Anterior cingulate cortex (tissue), 58 donors: ENCODE data around the gene SZT2.

Experiments used
- DNase-seq, 58 donors: peaks; one replicate each; lab custom pipeline; 2025; lab: John Stamatoyannopoulos, UW

Gene SZT2

DNA sequence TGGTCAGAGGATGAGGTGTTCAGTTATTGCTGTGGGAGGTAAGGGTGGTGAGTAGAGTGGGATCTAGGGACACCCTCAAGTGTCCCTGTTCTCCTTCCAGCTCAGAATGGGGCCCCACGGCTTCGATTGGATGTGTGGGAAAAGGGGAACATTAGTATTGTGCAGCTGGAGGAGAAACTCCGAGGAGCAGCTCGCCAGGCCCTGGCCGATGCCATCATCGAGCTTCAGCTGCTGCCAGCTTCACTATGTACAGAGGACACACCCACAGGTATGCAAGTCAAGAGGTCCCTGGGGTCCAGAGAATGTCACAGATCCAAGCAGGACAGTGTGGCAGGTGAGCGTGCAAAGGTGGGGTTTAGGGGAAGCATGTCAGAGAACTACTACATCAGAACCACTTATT lies 50.1 kb downstream of the SZT2 start:
- DNase-seq = no peak

DNA sequence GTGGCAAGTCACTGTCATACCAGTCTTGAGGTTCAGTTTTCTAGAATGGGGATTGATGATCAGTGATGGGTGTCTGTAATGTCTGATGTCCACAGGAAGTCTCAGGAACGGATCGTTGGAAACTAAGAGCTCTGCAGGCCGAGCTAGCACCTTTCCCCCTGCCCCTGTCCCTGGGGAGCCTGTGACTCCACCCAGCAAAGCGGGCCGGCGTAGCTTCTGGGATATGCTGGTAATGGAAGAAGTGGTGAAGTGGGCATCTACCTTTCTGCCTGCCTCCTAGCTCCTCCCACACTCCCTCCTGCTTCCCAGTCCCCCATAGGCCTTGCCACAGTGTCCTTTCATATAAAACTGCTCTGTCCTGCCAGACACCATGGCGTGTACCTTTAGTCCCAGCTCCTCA lies 50.7 kb downstream of the SZT2 start:
- DNase-seq = no peak

DNA sequence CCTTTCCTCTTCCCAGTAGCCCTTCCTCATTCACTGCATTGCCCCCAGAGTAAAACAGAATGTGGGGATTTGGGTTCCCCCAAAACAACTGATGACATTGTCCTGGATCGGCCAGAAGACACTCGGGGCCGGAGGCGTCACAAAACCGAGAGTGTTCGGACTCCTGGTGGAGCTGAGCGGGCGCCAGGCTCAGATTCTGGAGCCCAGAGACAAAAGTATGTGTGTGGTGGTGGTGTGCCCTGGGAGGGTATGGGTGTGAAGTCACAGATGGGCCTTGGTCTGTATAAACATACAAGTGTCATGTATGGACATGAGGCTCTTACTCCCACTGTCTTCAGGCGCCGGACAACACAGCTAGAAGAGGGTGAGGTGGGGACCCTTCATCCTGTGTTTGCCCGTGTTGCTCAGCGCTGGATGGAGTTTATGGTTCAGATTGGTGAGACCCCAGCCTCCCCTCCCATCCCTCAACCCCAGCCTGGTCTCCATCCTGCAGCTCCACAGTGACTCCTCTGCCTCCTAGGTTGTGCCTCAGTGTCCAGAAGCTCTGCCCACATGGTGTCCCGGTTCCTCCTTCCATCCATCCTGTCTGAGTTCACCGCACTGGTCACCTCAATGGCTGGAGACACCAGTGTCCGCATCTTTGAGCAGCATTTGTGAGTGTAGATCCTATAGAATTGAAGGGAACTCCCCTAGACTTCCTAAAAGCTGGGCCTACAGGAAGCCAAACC lies 51.6 kb downstream of the SZT2 start:
- DNase-seq = no peak

DNA sequence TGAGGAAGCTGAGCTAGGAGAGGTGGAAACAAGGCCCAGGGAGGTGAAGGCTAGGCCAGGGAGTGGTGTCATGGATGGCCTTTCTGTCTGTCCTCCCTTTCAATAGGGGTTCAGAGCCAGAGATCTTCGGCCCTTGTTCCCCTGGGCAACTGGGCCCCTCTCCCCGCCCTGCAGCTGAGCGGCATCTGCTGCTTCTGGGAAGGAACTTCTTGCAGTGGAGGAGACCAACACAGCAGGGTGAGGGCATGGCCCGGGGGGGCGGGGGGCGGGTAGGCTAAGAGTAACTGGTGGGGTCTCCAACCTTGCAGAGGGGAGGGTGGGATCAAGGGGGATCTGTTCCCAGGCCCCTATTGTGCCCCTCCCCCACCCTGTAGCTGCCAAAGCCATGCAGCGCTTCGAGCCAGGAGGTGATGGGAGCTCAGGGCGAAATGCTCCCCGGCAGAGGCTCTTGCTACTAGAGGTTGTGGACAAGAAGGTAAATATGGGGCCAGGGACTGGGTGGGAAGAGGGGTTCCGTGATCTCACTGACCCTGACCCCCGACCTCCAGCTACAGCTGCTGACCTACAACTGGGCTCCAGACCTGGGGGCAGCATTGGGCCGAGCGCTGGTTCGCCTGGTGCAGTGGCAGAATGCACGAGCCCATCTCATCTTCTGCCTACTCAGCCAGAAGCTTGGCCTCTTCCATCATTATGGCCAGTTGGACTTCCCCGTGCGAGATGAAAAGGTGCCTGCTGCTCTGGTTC lies 52.4 kb downstream of the SZT2 start:
- no peak for DNase-seq

DNA sequence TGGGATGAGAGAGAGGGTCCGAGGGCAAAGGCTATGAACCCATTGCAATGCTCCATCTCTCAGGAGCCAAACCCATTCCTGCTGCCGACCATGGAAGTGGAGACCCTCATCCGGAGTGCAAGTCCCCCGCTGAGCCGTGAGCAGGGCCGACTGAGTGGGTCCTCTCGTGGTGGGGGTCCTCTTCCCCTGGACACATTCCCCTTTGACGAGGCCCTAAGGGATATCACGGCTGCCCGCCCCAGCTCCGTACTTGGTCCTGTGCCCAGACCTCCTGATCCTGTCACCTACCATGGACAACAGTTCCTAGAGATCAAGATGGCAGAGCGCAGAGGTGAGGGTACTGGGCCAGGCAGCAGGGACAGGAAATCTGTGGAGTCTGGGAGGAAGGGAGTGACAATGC lies 53.1 kb downstream of the SZT2 start:
- DNase-seq = no peak

DNA sequence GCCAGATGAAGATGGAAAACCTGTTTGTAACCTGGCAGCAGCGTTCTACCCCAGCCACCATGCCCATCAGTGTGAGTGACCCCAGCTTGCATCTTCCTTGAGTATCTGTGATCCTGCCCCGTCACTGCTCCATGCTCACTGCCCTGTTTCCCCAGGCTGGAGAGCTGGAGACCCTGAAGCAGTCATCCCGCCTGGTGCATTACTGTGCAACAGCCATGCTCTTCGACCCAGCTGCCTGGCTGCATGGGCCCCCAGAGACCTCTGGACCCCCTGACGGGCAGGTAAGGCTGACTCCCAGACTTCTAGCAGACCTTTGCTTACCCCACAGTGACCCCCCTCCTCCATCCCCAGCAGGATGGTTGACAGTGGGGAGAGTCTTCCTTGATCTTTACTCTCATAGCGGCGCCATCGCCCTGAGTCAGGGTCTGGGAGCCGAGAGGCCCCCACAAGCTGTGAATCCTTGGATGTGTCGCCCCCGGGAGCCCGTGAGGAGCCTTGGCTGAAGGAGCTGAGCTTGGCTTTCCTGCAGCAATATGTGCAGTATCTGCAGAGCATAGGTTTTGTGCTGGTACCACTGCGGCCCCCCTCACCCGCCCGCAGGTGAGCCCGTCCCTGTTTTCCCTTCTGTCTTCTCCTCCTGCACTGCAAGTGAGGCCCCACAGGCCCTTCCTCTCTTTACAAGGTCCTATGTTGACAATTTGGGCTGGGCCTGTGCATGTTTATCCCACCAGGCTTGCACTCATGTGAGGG lies 53.7 kb downstream of the SZT2 start:
- DNase-seq = no peak

DNA sequence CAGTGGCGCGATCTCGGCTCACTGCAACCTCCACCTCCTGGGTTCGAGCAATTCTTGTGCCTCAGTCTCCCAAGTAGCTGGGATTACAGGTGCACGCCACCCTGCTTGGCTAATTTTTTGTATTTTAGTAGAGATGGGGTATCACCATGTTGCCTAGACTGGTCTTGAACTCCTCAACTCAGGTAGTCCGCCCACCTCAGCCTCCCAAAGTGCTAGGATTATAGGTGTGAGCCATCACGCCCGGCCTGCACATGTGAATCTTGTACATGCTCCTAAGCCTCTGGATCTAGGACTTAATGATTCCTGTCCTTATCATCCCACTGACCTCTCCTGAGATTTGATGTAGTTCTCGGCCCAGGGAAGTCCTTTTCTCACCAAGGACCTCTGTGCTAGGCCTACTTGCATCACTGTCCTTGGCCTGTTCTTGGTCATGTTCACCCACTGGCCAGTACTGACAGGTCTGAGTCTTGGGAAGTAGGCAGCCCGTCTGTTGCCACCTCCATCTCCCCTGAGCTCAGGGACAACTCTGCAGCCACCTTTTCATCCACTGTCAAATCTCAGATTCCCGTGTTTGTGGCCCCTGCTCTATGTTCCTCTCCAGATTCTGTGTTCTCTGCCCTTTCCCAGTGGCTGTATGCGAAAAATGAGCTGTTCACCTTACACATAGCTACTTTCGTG lies 54.6 kb downstream of the SZT2 start:
- no peak for DNase-seq

DNA sequence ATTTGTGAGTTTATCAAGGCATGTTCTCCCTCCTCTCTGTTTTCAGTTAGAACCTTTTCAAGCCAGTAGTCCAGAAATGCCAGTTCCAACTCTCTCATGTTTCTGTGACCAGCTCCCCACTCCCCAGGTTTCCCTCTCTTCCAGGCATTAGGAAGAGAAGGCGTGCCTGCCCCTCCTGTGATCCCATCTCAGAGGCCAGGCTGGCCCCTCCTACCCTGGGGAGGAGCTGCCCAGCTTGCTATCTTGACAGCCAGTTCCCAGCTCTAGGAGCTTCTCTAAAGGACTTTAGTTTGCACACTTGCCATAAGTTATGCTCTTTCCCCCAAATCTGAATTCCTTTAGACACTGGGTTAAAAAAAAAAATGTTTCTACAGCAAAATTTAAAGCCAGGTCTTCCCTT lies 55.1 kb downstream of the SZT2 start:
- DNase-seq = no peak

DNA sequence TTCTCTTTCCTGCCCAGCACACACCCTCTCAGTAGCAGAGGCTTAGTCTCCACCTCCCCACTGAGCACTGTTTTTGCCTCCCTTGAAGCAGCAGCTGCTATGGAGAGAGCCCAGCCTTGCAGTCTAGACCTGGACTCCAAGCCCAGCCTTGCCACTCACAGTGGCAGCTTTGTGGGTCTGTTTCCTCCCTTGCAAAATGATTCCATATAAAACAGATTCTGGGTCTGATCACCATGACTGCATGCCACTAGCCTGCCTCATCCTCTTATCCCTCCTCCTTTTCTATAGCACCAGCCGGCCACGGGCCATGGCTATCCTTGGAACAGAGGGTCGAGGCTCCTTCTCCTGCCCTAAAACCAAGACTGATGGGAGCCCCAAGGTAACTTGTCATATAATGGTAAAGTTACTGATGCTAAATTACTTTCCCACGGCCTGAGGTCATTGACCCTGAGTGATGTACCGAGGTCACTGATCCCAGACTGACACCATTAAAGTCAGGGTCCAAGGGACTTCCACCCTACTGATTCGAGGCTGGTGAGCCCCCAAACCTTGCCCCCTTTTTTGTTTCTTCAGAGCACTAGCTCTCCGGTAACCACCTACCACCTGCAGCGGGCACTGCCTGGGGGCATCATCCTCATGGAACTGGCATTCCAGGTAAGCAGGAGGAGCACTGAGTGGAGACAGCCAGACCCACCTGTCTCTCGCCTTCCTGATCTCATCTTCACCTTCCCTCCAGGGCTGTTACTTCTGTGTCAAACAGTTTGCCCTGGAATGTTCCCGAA lies 56.1 kb downstream of the SZT2 start:
- DNase-seq = no peak

DNA sequence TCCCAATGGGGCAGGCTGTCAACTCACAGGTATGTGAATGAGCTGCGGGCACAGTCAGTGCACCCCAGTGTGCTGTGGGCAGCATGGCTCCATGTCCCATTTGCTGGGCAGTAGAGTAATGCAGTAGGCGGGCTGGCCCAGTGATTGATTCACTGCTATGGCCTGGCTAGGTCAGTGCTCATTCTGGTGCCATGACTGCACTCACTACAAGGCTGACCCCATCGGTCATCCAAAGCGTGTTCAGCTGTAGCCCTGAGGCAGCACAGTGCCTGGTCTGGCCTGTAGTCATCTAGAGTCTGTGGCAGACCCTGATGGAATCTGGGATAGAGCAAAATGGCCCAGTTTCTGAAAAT lies 56.7 kb downstream of the SZT2 start:
- DNase-seq = no peak

DNA sequence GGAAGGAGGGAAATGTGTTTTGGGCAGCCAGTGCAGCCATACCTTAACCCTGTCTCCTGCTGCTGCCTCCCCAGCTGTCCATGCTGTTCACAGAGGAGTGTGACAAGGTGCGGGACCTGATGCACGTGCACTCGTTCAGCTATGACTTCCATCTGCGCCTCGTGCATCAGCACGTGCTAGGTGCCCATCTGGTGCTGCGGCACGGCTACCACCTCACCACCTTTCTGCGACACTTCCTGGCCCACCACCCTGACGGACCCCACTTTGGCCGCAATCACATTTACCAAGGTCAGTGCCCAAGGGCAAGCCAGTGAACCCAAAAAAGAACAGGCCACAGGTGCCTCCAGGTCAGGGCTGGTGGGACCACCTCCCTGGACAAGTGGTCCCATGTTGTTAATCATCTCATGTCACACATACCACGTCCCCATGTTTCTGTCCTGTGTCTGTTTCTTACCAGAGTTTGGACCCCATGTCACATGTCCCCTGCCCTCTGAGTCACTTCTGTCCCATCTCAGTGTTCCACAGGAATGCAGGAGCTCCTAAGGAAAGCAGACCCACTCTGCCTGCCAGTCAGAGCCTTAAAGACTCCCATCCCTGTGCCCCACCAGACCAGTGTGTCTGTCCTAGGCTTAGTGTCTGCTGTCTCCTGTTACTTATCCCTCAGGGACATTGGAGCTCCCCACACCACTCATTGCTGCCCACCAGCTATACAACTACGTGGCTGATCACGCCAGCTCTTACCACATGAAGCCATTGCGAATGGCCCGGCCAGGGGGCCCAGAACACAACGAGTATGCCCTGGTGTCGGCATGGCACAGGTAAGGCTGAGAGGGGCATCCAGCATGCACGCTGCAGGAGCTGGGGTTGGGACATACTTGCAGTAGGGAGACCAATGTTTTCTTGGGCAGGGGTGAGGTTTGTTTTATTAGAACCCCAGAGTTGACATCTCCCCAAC lies 57.5 kb downstream of the SZT2 start:
- DNase-seq = no peak

DNA sequence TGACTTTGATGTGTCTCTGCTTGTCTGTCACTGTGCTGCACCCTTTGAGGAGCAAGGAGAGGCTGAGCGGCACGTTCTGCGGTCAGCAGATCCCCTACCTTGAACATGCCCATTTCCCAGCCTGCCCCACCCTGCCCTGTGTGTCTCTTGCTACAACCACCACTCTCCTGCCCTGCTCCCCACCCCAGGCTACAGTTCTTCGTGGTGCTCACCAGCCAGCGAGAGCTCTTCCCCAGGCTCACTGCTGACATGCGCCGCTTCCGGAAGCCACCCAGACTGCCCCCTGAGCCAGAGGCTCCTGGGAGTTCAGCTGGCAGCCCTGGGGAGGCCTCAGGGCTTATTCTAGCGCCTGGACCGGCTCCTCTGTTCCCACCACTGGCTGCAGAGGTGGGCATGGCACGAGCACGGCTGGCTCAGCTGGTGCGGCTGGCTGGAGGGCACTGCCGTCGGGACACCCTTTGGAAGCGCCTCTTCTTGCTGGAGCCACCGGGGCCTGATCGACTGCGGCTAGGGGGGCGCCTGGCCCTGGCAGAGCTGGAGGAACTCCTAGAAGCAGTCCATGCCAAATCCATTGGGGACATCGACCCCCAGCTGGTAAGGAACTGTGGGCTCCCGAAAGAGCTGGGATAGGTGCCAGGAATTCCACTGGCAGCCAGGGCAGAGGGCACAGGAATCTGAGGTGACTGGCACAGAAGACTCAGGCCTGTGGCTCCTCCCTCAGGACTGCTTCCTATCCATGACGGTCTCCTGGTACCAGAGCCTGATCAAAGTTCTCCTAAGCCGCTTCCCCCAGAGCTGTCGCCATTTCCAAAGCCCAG lies 58.4 kb downstream of the SZT2 start:
- no peak for DNase-seq

DNA sequence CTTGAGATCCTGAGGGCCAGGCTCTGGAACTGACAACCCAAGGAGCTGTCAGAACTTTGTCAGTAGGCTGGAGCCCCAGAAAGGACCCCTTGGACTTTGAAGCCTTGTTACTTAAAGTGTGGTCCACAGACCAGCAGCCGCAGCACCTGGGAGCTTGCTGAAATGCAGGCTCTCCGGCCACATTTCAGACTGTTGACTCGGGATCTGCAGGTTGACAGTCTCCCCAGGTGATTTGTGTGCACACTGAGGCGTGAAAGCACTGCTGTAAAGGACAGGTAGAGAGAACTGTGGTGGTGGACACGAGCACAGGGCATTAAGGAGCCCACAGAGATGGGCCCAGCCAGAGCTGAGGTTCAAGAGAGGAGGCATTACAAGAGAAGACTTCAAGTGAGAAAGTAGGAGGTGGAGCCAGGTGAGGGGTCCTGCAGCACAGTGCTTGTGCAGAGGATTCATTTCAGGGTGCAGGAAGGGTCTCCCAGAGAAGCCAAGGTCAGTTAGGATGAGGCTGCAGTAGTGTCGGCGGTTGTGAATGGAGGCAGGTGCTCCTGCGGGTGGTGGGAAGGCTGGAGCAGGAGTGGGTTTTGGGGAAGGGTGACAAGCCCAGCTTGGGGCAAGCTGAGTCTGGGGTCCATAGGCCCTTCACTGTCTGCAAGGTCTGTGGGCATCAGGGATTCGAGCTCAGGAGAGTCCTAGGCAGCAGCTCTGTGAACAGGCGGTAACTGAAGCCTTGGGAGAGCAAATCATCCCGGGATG lies 59.4 kb downstream of the SZT2 start:
- no peak for DNase-seq

DNA sequence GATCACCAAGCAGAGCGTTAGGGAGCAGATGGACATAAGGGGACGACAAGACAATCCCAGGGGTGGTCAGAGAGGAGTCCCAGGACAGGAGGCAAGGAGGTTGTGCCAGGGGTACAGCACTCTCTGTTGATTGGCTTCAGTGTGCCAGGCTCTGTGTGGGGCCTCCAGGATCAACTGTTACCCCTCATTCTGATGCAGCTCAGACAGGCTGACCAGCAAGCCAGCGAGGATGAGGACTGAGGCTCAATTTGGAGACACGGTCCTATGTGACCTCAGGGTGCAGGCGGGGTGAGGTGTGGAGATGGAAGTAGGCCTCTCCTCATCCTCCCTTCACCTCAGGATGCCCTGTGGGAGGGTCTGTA lies 60.0 kb downstream of the SZT2 start:
- no peak for DNase-seq

DNA sequence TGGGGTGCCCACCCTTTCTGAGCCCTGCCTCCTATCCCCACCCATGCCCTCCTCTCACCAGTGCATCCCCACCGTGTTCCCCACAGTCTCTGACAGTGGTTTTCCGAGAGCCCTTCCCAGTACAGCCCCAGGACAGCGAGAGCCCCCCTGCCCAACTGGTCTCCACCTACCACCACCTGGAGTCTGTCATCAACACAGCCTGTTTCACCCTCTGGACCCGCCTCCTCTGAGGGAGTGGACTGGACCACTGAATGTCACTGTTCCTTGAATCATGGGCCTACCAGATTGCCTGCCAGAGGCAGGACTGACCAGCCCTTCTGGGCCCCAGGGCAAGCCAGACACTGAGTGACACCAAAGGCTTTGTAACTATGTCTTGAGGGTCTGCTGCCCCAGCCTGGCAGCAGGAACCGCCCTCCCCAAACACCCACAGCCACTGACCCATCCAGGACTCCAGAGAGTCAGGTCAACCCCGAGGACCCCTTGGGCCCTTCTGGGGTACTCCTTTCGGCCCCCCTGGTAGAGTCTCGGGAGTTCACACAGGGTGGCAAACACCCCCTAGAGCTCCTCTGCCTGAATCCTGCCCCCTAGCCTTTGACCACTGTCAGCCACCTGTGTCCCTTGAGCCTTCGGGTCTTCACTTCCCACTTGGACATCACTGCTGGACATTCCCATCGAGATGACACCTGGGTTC lies 60.7 kb downstream of the SZT2 start:
- DNase-seq = no peak

DNA sequence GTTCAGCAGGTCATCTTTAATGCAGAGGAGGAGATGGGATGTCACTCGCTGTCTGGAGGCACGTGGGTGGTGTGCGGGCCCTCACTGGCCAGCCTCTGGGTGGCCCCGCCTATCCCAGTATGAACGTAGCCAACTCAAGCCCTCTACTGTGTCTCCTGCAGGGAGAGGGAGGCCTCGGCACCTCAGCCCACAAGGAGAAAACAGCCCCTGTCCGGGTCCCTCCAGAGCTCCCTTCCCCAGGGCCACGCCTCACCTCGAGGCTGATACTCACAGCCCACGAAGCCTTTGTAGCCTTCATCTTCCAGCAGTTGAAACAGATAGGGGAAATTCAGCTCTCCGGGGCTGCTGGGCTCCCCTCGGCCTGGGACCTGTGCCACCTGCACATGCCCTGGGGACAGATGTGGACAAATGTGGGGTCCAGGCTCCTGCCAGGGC lies 61.5 kb downstream of the SZT2 start:
- DNase-seq = no peak
